ENCODE data around the gene MAGI1.
A peak's percentile ranks its signal among the peaks of the same experiment; 100 is the strongest.

DNA sequence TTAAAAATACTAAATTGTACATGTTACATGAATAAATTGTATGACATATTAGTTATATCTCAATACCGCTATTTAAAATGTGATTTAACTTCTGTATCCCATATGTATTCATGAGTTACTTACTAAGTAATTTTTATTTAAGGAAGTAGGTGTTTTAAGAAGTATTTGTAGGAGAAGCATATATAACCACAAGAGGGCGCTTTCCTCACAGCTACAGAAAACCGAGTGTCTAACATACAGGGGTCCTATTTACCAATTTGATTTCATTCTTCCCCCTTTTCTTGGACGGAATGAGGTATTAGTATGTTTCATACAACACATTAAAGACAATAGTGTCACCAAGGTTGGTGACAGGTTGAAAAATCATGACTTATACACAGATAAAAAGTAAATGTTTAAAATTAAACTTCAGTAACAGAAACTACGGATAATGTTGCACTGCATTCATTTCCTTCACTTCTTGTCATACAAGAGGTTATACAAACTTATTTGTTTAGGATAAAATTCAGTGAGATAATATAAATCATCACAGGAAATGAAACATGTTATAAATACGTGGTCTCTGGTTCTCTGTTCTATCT, 253.6 kb downstream of the MAGI1 start:
- TF ChIP-seq, protein P1, sequence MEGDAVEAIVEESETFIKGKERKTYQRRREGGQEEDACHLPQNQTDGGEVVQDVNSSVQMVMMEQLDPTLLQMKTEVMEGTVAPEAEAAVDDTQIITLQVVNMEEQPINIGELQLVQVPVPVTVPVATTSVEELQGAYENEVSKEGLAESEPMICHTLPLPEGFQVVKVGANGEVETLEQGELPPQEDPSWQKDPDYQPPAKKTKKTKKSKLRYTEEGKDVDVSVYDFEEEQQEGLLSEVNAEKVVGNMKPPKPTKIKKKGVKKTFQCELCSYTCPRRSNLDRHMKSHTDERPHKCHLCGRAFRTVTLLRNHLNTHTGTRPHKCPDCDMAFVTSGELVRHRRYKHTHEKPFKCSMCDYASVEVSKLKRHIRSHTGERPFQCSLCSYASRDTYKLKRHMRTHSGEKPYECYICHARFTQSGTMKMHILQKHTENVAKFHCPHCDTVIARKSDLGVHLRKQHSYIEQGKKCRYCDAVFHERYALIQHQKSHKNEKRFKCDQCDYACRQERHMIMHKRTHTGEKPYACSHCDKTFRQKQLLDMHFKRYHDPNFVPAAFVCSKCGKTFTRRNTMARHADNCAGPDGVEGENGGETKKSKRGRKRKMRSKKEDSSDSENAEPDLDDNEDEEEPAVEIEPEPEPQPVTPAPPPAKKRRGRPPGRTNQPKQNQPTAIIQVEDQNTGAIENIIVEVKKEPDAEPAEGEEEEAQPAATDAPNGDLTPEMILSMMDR (IDR thresholded peaks at IDR 0.05 in 8 of 11, conservative IDR thresholded peaks at IDR 0.05 in 3 of 11), result peak in 9 of 11 experiments; percentile 8 to 62 (median 48)
- no peak for TF ChIP-seq POLR2A (IDR thresholded peaks at IDR 0.05)
